H1 (cell line): Measurements from ENCODE around the gene CENPX. TPM values are rescaled to one million over a fixed set of nuclear protein-coding genes. Genes with fewer than 3 reads are reported as not detected.

Experiments
- CTCF ChIA-PET: fragments of 300-600 bp; sonication (Branson Sonifier 250); formaldehyde crosslinking; loops from one replicate; lab custom pipeline; 2021; ENCODE audit not compliant: partially characterized antibody; lab: Charles Lee
- POLR2A ChIA-PET: fragments of 300-600 bp; sonication (Branson Sonifier 250); formaldehyde crosslinking; loops from one replicate; lab custom pipeline; 2021; ENCODE audit warnings: inconsistent platforms; ENCODE audit not compliant: partially characterized antibody; lab: Charles Lee
- DNase-seq, 2 experiments: peaks; one replicate each; pipeline versions ENCODE4 v3.0.0 to v3.0.0-alpha.2; 2010 to 2022; ENCODE audit warnings: low spot score in 2 of 2, low read depth in 1 of 2, mixed read lengths in 1 of 2
- FAIRE-seq: peaks from 2 replicates; lab custom pipeline; 2011; peaks lifted over from hg19 to GRCh38; lab: Jason Lieb, UNC
- H2AFZ ChIP-seq: 2 replicates; pipeline ENCODE4 v1.8.1; 2012; ENCODE audit warnings: low read length, inconsistent platforms
- H2AK5ac ChIP-seq: 2 replicates; pipeline ENCODE4 v1.6.1; 2013; ENCODE audit warnings: low read depth, low read length
- H2BK120ac ChIP-seq: replicated peaks from 2 replicates; pipeline ENCODE3; 2013; ENCODE audit warnings: low read depth, low read length, inconsistent platforms
- H2BK12ac ChIP-seq: 2 replicates; pipeline ENCODE4 v1.6.1; 2013; ENCODE audit warnings: low read depth, low read length
- H2BK15ac ChIP-seq: 2 replicates; pipeline ENCODE4 v1.6.1; 2013; ENCODE audit warnings: low read length
- H2BK20ac ChIP-seq: 2 replicates; pipeline ENCODE4 v1.6.1; 2013; ENCODE audit warnings: low read length
- H2BK5ac ChIP-seq: 2 replicates; pipeline ENCODE4 v1.6.1; 2013; ENCODE audit warnings: low read depth, low read length
- H3K14ac ChIP-seq: 2 replicates; pipeline ENCODE4 v1.6.1; 2013; ENCODE audit warnings: inconsistent platforms; ENCODE audit not compliant: insufficient read length
- H3K18ac ChIP-seq: 2 replicates; pipeline ENCODE4 v1.6.1; 2013; ENCODE audit warnings: low read length; ENCODE audit errors: extremely low read depth
- H3K23ac ChIP-seq: 2 replicates; pipeline ENCODE4 v1.6.1; 2013; ENCODE audit warnings: inconsistent platforms; ENCODE audit not compliant: insufficient read length
- H3K23me2 ChIP-seq: 2 replicates; pipeline ENCODE4 v1.6.1; 2013; ENCODE audit warnings: low read depth, low read length
- H3K27ac ChIP-seq: 2 replicates; pipeline ENCODE4 v1.6.1; 2011; ENCODE audit warnings: low read depth, low read length, inconsistent platforms
- H3K27me3 ChIP-seq, 4 experiments: replicated peaks in 1 of 4; 1 replicate in 1 of 4; 2 replicates in 3 of 4; pipeline versions ENCODE4 v1.6.1 to v1.8.1; 2011 to 2013; ENCODE audit warnings: low read length in 3 of 4, mild to moderate bottlenecking in 3 of 4, inconsistent platforms in 2 of 4, mixed read lengths in 2 of 4, moderate library complexity in 1 of 4; ENCODE audit not compliant: control insufficient read depth in 3 of 4, insufficient read depth in 3 of 4; ENCODE audit errors: extremely low read depth in 1 of 4
- H3K36me3 ChIP-seq, 4 experiments: 2 replicates each; pipeline versions ENCODE4 v1.6.1 to v1.8.1; 2011 to 2013; ENCODE audit warnings: mild to moderate bottlenecking in 4 of 4, low read length in 3 of 4, moderate library complexity in 2 of 4, control low read depth in 1 of 4, inconsistent platforms in 1 of 4; ENCODE audit not compliant: insufficient read depth in 4 of 4, control insufficient read depth in 2 of 4
- H3K4ac ChIP-seq: replicated peaks from 2 replicates; pipeline ENCODE3; 2013; ENCODE audit warnings: low read length, low read depth, mixed read lengths, inconsistent platforms; ENCODE audit not compliant: insufficient read length
- H3K4me1 ChIP-seq, 4 experiments: replicated peaks in 1 of 4; 1 replicate in 1 of 4; 2 replicates in 3 of 4; pipeline versions ENCODE4 v1.6.1 to v1.8.1; 2011 to 2013; ENCODE audit warnings: low read length in 3 of 4, inconsistent platforms in 2 of 4, mixed read lengths in 1 of 4; ENCODE audit not compliant: insufficient read depth in 4 of 4, control insufficient read depth in 3 of 4
- H3K4me2 ChIP-seq, 2 experiments: 2 replicates each; pipeline versions ENCODE4 v1.6.1 to v1.8.1; 2011 to 2013; ENCODE audit warnings: low read depth in 2 of 2, low read length in 2 of 2, control low read depth in 1 of 2, inconsistent platforms in 1 of 2, mild to moderate bottlenecking in 1 of 2; ENCODE audit not compliant: insufficient read depth in 1 of 2
- H3K4me3 ChIP-seq, 4 experiments: fragments of 200-600, 300-600 bp in 1 of 4; sonication (generic), shearing (Covaris generic), sonication (Bioruptor Twin) in 1 of 4; 2 replicates each; pipeline versions ENCODE4 v1.5.1 to v1.8.1; 2011 to 2016; ENCODE audit warnings: low read length in 4 of 4, low read depth in 3 of 4, control low read depth in 2 of 4, inconsistent platforms in 2 of 4, mild to moderate bottlenecking in 2 of 4, mixed read lengths in 1 of 4, moderate library complexity in 1 of 4; ENCODE audit not compliant: insufficient read depth in 2 of 4; ENCODE audit errors: extremely low read depth in 1 of 4
- H3K56ac ChIP-seq: replicated peaks from 2 replicates; pipeline ENCODE3; 2013; ENCODE audit warnings: low read depth, mild to moderate bottlenecking, mixed read lengths, low read length, inconsistent platforms; ENCODE audit not compliant: insufficient read length
- H3K79me1 ChIP-seq: 2 replicates; pipeline ENCODE4 v1.6.1; 2013; ENCODE audit warnings: low read depth, low read length, control low read depth
- H3K79me2 ChIP-seq, 2 experiments: 2 replicates each; pipeline versions ENCODE4 v1.6.1 to v1.8.1; 2012 to 2013; ENCODE audit warnings: low read length in 2 of 2, mild to moderate bottlenecking in 2 of 2, inconsistent platforms in 1 of 2; ENCODE audit not compliant: insufficient read depth in 2 of 2, control insufficient read depth in 1 of 2
- H3K9ac ChIP-seq, 4 experiments: replicated peaks in 1 of 4; 1 replicate in 1 of 4; 2 replicates in 3 of 4; pipeline versions ENCODE4 v1.6.1 to v1.8.1; 2011 to 2013; ENCODE audit warnings: low read depth in 3 of 4, low read length in 3 of 4, control low read depth in 2 of 4, mild to moderate bottlenecking in 2 of 4, moderate library complexity in 2 of 4, inconsistent platforms in 1 of 4; ENCODE audit errors: extremely low read depth in 1 of 4
- H3K9me3 ChIP-seq, 2 experiments: 2 replicates each; pipeline versions ENCODE4 v1.6.1 to v1.8.1; 2012 to 2013; ENCODE audit warnings: mild to moderate bottlenecking in 2 of 2, moderate library complexity in 2 of 2, control low read depth in 1 of 2, inconsistent platforms in 1 of 2, low read depth in 1 of 2, low read length in 1 of 2, mixed read lengths in 1 of 2; ENCODE audit not compliant: insufficient read depth in 2 of 2
- H4K20me1 ChIP-seq, 2 experiments: replicated peaks in 1 of 2; 2 replicates each; pipeline versions ENCODE3 to v1.8.1; 2011 to 2013; ENCODE audit warnings: inconsistent platforms in 2 of 2, low read length in 2 of 2, mild to moderate bottlenecking in 1 of 2; ENCODE audit not compliant: insufficient read depth in 2 of 2, control insufficient read depth in 1 of 2
- H4K5ac ChIP-seq: 2 replicates; pipeline ENCODE4 v1.6.1; 2013; ENCODE audit warnings: low read length, low read depth, mixed read lengths, inconsistent platforms; ENCODE audit not compliant: insufficient read length
- H4K8ac ChIP-seq: 2 replicates; pipeline ENCODE4 v1.8.0; 2013; ENCODE audit warnings: mild to moderate bottlenecking, moderate library complexity, low read length, inconsistent platforms; ENCODE audit not compliant: insufficient read depth; ENCODE audit errors: extremely low read depth
- H4K91ac ChIP-seq: replicated peaks from 2 replicates; pipeline ENCODE3; 2013; ENCODE audit warnings: low read length, mixed read lengths, inconsistent platforms; ENCODE audit not compliant: insufficient read length
- WGBS, 2 experiments: shearing (Covaris generic) in 1 of 2; methylation state at CpG; one replicate each; pipeline versions ENCODE4 v1.1.6 to v1.1.7; 2013 to 2015; ENCODE audit warnings: low lambda C conversion rate in 2 of 2, mixed read lengths in 2 of 2, inconsistent platforms in 1 of 2, low coverage in 1 of 2, missing lambda C conversion rate in 1 of 2; ENCODE audit not compliant: insufficient replicate concordance in 2 of 2, insufficient coverage in 1 of 2, insufficient read length in 1 of 2; ENCODE audit errors: extremely low coverage in 1 of 2, missing lambda C conversion rate in 1 of 2; 5-methylcytosine and 5-hydroxymethylcytosine counted together
- polyA plus RNA-seq, 7 experiments: library from polyadenylated mRNA; depleted of rRNA in 3 of 7; stranded (reverse) in 5 of 7; unstranded in 2 of 7; fragments of >200 nt in 5 of 7; fragments of 200-250 nt in 2 of 7; gene quantifications; 1 replicate in 5 of 7; 2 replicates in 1 of 7; 4 replicates in 1 of 7; pipeline versions ENCODE4 v1.2.1 to v1.2.3, GENCODE V29; 2011 to 2013; ENCODE audit warnings: missing spikeins in 2 of 7, mixed read lengths in 2 of 7
- total RNA-seq: library from RNA; stranded (reverse); fragmentation: NEBNext Ultra II Directional; extraction: Animal tissue kit (Norgen Biotek cat#: 25700); gene quantifications from 2 replicates; pipeline ENCODE4 v1.2.1, GENCODE V29; 2021

Gene CENPX
- total and polyA plus RNA-seq, 2 of the 8 experiments (the other 6 are each of a cell fraction or from before 2014, with no cell fraction given), result 116 to 122 TPM

DNA sequence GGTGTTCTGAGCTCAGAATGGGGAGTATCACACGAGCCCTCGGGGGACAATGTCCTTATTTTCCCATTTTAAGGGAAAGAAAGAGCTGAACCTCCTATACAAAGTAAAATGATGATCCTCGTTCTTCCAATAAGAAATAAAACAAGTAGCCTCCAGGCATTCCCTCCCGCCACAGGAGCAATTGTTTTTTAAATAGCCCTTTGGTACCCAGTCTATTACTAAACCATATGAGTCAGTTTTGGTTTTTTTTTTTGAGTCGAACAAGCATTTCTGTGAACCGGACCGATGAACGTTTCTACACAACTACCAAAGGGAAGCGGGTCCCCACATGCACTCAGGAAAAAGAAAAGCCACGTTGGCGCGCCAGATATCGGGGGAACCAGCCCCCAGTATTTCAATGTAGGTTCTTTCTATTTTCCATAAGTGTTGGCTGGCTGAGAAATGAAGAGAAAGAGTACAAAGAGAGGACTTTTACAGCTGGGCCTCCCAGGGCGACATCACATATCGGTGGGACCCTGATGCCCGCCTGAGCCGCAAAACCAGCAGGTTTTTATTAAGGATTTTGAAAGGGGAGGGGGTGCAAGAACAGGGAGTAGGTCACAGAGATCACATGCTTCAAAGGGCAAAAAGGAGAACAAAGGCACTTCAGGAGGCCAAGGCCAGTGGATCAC, 18.6 kb upstream of the CENPX start:
- Histone ChIP-seq H3K4me2 (0 out of 4 replicates have a peak overlapping the region, but pooled peaks of 1 of the 2 experiments have one; percentile 6), H3K4me3 (no peak overlapping the region), H4K91ac (no peak overlapping the region), H3K4ac (no peak overlapping the region), H3K4me1 (peaks cover 3 to 19% (median 8%) of the 10 kb centered on the region in 4 experiments; a peak in 6 of 7 replicates), H2BK12ac (no peak overlapping the region), H4K20me1 (peaks cover 0 to 4% of the 10 kb centered on the region in 2 experiments), H4K8ac (no peak overlapping the region), H3K18ac (no peak overlapping the region), H3K27me3 (peaks cover 0 to 4% (median 0%) of the 10 kb centered on the region in 4 experiments; a peak in 1 of 7 replicates), H2AFZ (no peak overlapping the region), H3K23me2 (peaks cover 9% of the 10 kb centered on the region; the same call in 1 of the 2 replicates), H3K79me2 (no peaks in the 10 kb centered on the region), H3K36me3 (no peaks in the 10 kb centered on the region), H3K14ac (no peak overlapping the region), H2BK15ac (no peak overlapping the region), H3K56ac (no peak overlapping the region), H4K5ac (no peak overlapping the region), H3K79me1 (no peaks in the 10 kb centered on the region), H3K23ac (no peak overlapping the region), H2BK5ac (no peak overlapping the region), H2BK120ac (no peak overlapping the region), H2AK5ac (no peak overlapping the region), H3K27ac (no peak overlapping the region), H2BK20ac (no peak overlapping the region), H3K9ac (no peak overlapping the region), H3K9me3 (no peaks in the 10 kb centered on the region)
- DNase-seq (no peak), FAIRE-seq (no peak)
- ChIA-PET CTCF (interaction anchor here (0.6 to 4.1 kb wide), 4 partner anchors 12 to 40 kb away, joined by 3 to 21 read pairs (median 4); no protein-coding TSS in a partner anchor), POLR2A (interaction anchor here (1.1 to 2.1 kb wide), 7 partner anchors 9 to 46 kb away, joined by 3 to 8 read pairs (median 3); partner anchors contain the start of gene RAC3)
- WGBS, 2 experiments, result 85% methylated on average over 17 of the region's 17 CpGs; no CpG with 5 or more reads in 1 of the 2 experiments
